Adrenal gland (tissue), 12 donors: ENCODE measurements around the gene PRSS8. TPM values are rescaled to one million over a fixed set of nuclear protein-coding genes. Genes with fewer than 3 reads are reported as not detected.

Experiments
- DNase-seq, 7 donors: peaks; one replicate each; pipeline ENCODE4 v3.0.0-alpha.2; 2019 to 2020
- H3K27ac ChIP-seq, 5 donors: fragments of 200-600 bp; sonication (generic) in 4 of 5; 1 replicate in 3 of 5; 2 replicates in 2 of 5; pipeline versions ENCODE4 v1.5.1 to v1.8.0; 2016 to 2020; ENCODE audit warnings: mild to moderate bottlenecking in 1 of 5
- H3K27me3 ChIP-seq: fragments of 200-600 bp; 2 replicates; pipeline ENCODE4 v1.8.0; 2021
- H3K36me3 ChIP-seq, 2 donors: fragments of 200-600 bp; replicated peaks in 1 of 2; 1 replicate in 1 of 2; 2 replicates in 1 of 2; pipeline versions ENCODE4 v1.5.1 to v1.8.0; 2018 to 2022
- H3K4me1 ChIP-seq, 2 donors: fragments of 200-600 bp; replicated peaks in 1 of 2; 1 replicate in 1 of 2; 2 replicates in 1 of 2; pipeline versions ENCODE4 v1.5.1 to v1.8.0; 2018 to 2021
- H3K4me3 ChIP-seq, 4 donors: fragments of 200-600 bp; sonication (generic) in 3 of 4; one replicate each; pipeline ENCODE4 v1.5.1; 2016 to 2018
- H3K9me3 ChIP-seq, 3 donors: fragments of 200-600 bp; sonication (generic) in 1 of 3; replicated peaks in 1 of 3; 1 replicate in 2 of 3; 2 replicates in 1 of 3; pipeline versions ENCODE4 v1.5.1 to v1.8.0; 2016 to 2021
- CTCF ChIP-seq, 6 experiments: fragments of 450-650 bp in 4 of 6; fragments of 200-600 bp in 2 of 6; sonication (generic) in 1 of 6; IDR thresholded peaks; 1 replicate in 5 of 6; 2 replicates in 1 of 6; pipeline versions ENCODE4 v1.5.1 to v1.8.0; 2016 to 2021; ENCODE audit warnings: antibody characterized with exemption in 6 of 6, mild to moderate bottlenecking in 2 of 6, moderate library complexity in 1 of 6
- POLR2A ChIP-seq, 2 donors: fragments of 450-650 bp; IDR thresholded peaks; one replicate each; pipeline ENCODE4 v1.6.1; 2017; ENCODE audit warnings: antibody characterized with exemption in 2 of 2, mild to moderate bottlenecking in 2 of 2, moderate library complexity in 1 of 2
- WGBS, 4 donors: extraction: QIAGEN DNeasy Blood & Tissue Kit in 2 of 4; methylation state at CpG; one replicate each; pipeline versions ENCODE4 v1.1.5 to v1.1.7; 2013 to 2017; 5-methylcytosine and 5-hydroxymethylcytosine counted together
- intact Hi-C, 2 donors: fragments of 100-400 bp; cut with DNase I; formaldehyde crosslinking; loops; one replicate each; pipeline versions ENCODE4 v1.14.1 to v1.15.0; 2022 to 2023
- polyA plus RNA-seq, 3 donors: library from polyadenylated mRNA; stranded (reverse); fragments of 200-250 nt in 2 of 3; fragments of 350-450 nt in 1 of 3; fragmentation: Illumina TruSeq in 1 of 3; extraction: RNeasy Lipid Tissue Mini Kit (QIAGEN cat#74804) in 1 of 3; gene quantifications; one replicate each; pipeline ENCODE4 v1.2.3, GENCODE V29; 2013 to 2014
- total RNA-seq, 9 donors: library from RNA; depleted of rRNA in 4 of 9; stranded (reverse); fragments of >200 nt in 4 of 9; fragments of 120-200 nt in 1 of 9; fragmentation: NEBNext Ultra II Directional in 1 of 9; extraction: Animal tissue kit (Norgen Biotek cat#: 25700) in 1 of 9; gene quantifications; one replicate each; pipeline versions ENCODE4 v1.1.0 to v1.2.4, GENCODE V29; 2013 to 2023
- donor health status: healthy with polysubstance abuse.
- donor health status: Bipolar disorder and iron deficiency.
- donor health status: DM: yes; HTN: yes; CAD: no.
- donor health status: DM: no; HTN: no; CAD: no.
- donor health status: DM: no; HTN: no; CAD: no.
- donor health status: DM: yes; HTN: yes; CAD: no.

The PRSS8 gene
- total and polyA plus RNA-seq, 12 donors: 0.16 to 1.8 (median 0.42) TPM; not detected in 5

DNA sequence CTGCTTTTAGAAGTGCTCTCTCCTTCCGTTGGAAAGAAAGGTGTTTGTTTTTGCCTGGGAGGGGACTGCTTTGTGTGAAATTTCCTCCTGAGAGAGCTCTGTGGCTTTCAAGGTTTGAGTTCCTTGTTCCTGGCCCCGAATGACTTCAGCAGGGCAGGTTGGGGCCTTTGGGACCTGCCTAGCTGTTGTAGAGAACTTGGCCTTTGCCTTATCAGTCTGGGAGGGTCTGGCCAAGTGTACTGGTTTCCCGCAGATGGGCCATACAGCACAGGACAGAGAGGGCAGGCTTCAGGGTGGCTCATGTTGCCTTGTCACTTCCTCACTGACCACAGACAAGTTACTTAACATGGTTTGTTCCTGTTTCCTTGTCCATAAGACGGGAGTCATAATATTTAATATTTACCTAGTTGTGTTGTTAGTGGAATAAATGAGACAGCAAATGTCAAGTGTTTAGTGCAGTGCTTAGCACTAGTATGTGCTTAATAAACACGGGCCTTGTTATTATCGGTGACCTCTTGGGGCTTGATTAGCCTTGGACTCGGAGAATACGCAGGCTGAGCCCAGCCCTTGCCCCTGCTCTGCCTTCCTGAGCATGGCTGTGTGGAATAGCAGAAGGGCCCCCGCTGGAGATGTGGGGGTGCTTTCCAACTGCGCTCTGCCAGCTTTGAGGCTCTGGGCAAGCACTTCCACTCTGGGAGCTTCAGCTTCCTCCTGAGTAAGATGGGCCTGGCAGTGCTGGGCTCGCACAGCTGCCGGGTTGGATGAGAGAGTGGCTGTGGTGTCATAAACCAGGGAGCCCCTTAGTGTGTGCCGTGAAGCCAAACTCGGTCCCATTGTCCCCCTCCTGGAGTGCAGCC lies 6.6 kb downstream of the PRSS8 start:
- intact Hi-C loops: no loop called here
- peak overlapping the region; percentile 30 to 93 (median 57) for H3K27ac ChIP-seq
- peak in 4 of 7 donors; percentile 31 to 73 (median 58) for DNase-seq
- TF ChIP-seq POLR2A (IDR thresholded peaks at IDR 0.05): peak in 1 of 2 donors; percentile 17
- TF ChIP-seq CTCF (IDR thresholded peaks at IDR 0.05): no peak
- H3K4me1 ChIP-seq: no peaks in the 10 kb centered on the region
- H3K9me3 ChIP-seq: no peaks in the 10 kb centered on the region
- peaks cover 0 to 48% of the 10 kb centered on the region in 2 donors for H3K36me3 ChIP-seq
- H3K4me3 ChIP-seq: no peak overlapping the region
- no peaks in the 10 kb centered on the region for H3K27me3 ChIP-seq
- 76 to 81% (median 77%) methylated on average over 9 to 14 of the region's 14 CpGs for WGBS, 4 donors

GRCh38 chr16:31127182-31127581 lies 8.3 kb downstream of the PRSS8 start:
- Histone ChIP-seq H3K27ac (peak overlapping the region in 1 of 5 donors; percentile 77), H3K4me1 (no peaks in the 10 kb centered on the region), H3K36me3 (peaks cover 0 to 58% of the 10 kb centered on the region in 2 donors), H3K9me3 (no peaks in the 10 kb centered on the region), H3K27me3 (no peaks in the 10 kb centered on the region), H3K4me3 (no peak overlapping the region)
- DNase-seq: no peak
- TF ChIP-seq CTCF (IDR thresholded peaks at IDR 0.05): no peak
- no peak for TF ChIP-seq POLR2A (IDR thresholded peaks at IDR 0.05)
- intact Hi-C loops: no loop called here
- whole genome bisulfite sequencing, 4 donors: 86 to 95% (median 92%) methylated on average over 9 to 13 of the region's 13 CpGs

DNA sequence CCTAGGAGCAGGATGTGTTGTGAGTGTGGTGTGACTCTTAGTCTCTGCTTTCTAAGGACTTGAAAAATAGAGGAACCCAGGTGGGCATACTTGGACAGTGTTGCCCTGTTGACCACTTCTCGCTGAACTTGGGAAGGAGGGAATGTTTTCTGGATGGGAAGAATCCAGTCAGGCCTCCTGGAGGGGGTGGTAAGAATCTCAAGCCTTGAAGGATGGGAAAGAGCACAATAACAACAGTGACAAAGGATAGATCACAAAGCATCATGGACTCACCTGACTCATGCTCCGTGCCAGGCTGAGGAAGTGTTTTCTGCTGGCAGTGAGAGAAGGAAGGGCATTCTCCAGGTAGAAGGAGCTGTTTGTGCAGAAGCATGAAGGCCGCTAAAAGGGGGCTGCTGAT lies 9.7 kb downstream of the PRSS8 start:
- H3K4me1 ChIP-seq: no peaks in the 10 kb centered on the region
- H3K36me3 ChIP-seq: peaks cover 0 to 64% of the 10 kb centered on the region in 2 donors
- no peak for DNase-seq
- intact Hi-C loops: no loop called here
- 94 to 98% (median 97%) methylated on average over 3 of the region's 3 CpGs for WGBS, 4 donors
- no peak overlapping the region for H3K4me3 ChIP-seq
- H3K27ac ChIP-seq: no peak overlapping the region
- H3K27me3 ChIP-seq: no peaks in the 10 kb centered on the region
- H3K9me3 ChIP-seq: no peaks in the 10 kb centered on the region
- TF ChIP-seq CTCF (IDR thresholded peaks at IDR 0.05) (no peak), POLR2A (IDR thresholded peaks at IDR 0.05) (no peak)

DNA sequence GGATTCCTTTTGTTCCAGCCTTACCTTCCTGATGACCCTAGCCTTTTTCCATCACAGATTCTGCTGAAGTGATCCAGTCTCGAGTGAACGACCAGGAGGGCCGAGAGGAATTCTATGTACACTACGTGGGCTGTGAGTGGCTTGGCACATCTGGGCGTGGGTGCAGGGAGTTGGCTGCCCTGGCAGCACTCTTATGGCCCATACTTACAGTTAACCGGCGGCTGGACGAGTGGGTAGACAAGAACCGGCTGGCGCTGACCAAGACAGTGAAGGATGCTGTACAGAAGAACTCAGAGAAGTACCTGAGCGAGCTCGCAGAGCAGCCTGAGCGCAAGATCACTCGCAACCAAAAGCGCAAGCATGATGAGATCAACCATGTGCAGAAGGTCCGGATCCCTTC lies 15.4 kb downstream of the PRSS8 start:
- WGBS, 4 donors: 86 to 96% (median 95%) methylated on average over 16 of the region's 16 CpGs
- intact Hi-C loops: no loop called here
- H3K9me3 ChIP-seq: no peaks in the 10 kb centered on the region
- peak overlapping the region in 2 of 5 donors; percentile 24 to 99 for H3K27ac ChIP-seq
- H3K4me1 ChIP-seq: peaks cover 18 to 20% of the 10 kb centered on the region in 2 donors
- TF ChIP-seq POLR2A (IDR thresholded peaks at IDR 0.05): no peak
- TF ChIP-seq CTCF (IDR thresholded peaks at IDR 0.05): no peak
- DNase-seq: peak in 1 of 7 donors; percentile 57
- no peak overlapping the region for H3K4me3 ChIP-seq
- no peaks in the 10 kb centered on the region for H3K27me3 ChIP-seq
- peaks cover 0 to 44% of the 10 kb centered on the region in 2 donors for H3K36me3 ChIP-seq
